Pulmonary artery endothelial cell (primary cell): ENCODE results near the gene MLYCD. TPM values are rescaled to one million over a fixed set of nuclear protein-coding genes. Genes with fewer than 3 reads are reported as not detected.
A peak's percentile ranks its signal among the peaks of the same experiment; 100 is the strongest.

ENCODE experiments used
- DNase-seq: peaks from one replicate; pipeline ENCODE4 v3.0.0-alpha.2; 2011; ENCODE audit warnings: low read depth, low spot score
- total RNA-seq: library from RNA; depleted of rRNA; stranded (reverse); fragments of >200 nt; gene quantifications from 2 replicates; pipeline ENCODE4 v1.2.3, GENCODE V29; 2014

MLYCD gene
- total RNA-seq, 1 donor from 2014 or later, result 2.2 TPM

- DNase-seq, result peak; percentile 30
Measured at GRCh38 chr16:83954577-83955016, 55.7 kb downstream of the MLYCD start.

GRCh38 chr16:83955218-83956130, 56.6 kb downstream of the MLYCD start:
- DNase-seq, result no peak

GRCh38 chr16:83956336-83957289, 57.7 kb downstream of the MLYCD start:
- DNase-seq, result peak; percentile 37

DNA sequence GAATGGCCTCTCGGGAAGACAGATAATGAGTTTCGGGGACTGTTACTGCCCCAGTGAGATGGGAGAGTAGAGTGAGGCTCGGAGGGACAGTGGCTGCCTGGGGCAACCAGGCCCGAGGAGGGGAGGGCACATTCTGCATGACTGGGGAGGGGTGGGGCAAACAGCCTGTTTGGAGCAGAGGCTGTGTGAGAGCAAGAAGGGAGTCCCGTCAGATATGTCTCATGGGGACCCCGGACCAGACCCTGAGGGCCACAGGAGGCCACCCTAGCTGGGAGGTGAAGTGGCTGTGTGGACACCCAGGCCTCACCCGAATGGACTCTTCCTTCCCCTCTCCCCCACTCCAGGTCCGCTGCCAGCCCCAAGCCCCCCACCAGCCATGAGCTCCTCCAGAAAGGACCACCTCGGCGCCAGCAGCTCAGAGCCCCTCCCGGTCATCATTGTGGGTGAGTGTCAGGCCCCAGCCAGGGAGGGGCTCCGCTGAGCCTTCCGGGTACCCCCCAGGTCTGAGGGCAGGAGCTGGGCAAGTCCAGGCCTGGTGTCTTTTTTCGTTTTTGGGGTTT, 58.5 kb downstream of the MLYCD start:
- DNase-seq, result no peak

DNA sequence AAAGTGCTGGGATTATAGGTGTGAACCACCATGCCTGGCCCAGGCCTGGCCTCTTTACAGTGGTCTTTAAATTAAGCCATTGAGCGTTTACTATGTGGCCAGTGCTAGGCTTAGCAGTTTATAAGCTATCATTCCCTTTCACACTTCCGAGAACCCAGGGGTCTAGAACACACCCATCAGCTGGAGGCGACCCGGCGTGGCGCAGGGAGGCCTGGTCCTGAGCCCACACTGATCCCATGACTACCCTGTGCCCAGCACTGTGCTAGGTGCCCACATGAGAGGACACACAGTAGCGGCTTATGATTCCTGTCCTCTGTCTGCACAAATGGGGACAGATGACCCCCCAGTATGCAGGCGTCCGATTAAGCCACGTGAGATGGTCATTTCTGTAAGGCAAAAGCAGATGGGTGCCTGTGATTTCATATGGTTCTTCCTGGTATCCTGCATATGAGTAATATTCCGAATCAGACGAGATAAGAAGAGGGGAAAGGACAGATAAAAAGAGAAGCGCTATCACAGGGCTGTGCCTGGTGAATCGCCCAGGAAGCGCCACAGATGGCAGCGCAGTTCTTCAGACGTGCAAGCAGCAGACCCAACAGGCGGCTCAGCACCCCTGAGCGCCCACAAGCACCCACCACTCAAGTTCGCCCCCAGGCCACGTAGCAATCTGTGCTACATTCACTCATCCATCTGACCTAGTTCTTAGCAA, 59.4 kb downstream of the MLYCD start:
- DNase-seq, result no peak

DNA sequence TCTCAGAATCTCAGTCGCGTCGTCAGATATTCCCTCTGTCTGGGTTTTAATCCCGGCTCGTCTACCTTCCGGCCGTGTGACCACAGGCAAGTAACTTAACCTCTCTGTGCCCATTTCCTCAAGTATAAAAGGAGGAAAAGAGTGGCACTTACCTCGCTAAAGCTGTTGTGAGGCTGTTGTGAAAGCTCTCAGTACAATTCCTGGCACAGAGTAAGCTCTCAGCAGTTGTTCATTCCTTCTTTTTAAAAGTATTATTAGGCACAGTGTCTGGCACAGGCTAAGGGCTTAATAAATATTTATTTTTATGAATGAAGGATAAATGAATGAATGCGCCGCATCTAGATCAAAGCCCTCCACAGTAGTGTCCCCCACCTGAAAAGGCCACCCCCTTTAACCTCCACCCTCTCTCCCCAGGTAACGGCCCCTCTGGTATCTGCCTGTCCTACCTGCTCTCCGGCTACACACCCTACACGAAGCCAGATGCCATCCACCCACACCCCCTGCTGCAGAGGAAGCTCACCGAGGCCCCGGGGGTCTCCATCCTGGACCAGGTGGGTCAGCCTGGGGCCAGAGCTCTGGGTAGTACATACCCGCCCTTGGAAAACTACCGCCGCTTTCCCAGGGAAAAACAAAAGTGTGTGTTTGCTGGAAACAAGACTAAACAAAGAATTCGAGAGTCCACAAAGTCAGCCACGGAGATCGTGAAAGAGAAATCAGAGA, 60.1 kb downstream of the MLYCD start:
- no peak for DNase-seq

GRCh38 chr16:83959656-83960434, 60.9 kb downstream of the MLYCD start:
- no peak for DNase-seq

DNA sequence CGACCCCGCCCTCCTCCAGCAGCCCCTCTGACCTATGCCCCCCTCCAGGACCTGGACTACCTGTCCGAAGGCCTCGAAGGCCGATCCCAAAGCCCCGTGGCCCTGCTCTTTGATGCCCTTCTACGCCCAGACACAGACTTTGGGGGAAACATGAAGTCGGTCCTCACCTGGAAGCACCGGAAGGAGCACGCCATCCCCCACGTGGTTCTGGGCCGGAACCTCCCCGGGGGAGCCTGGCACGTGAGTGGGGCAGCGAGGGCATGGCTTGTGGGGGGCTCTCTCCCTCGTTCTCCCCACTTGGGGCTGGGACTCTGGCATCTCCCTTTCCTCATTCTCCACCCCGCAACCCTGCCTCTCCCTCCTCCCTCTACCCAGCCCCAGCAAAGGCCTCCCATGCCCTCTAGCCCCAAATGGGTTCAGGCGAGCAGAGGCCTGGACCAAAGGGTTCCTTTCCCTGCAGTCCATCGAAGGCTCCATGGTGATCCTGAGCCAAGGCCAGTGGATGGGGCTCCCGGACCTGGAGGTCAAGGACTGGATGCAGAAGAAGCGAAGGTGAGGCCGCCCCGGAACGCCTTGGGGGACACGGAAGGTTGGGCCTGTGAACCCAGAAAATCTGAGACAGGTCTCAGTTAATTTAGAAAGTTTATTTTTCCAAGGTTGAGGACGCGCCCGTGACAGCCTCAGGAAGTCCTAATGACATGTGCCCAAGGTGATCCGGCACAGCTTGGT, 61.8 kb downstream of the MLYCD start:
- no peak for DNase-seq

DNA sequence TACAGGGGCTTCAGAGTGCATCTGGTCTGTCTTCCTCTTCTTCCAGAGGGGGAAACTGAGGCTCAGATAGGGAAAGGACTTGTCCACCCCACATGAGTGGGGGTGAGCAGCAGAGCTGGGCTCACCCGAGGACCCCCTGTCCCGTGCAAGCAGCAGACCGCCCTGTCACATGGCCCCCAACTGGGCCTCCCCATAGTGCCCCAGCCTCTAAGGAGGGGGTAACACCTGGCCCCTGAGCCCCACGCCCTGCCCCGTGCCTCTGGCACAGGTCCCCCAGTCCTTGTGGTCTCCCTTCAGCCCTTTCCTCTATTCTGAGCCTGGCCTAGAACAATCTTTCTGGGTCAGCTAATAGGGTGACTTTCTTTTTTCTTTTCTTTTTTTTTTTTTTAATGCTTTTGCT, 62.7 kb downstream of the MLYCD start:
- no peak for DNase-seq

- no peak for DNase-seq
Measured at GRCh38 chr16:83963277-83964119, 64.6 kb downstream of the MLYCD start.

- no peak for DNase-seq
Measured at GRCh38 chr16:83964684-83965443, 65.9 kb downstream of the MLYCD start.

DNA sequence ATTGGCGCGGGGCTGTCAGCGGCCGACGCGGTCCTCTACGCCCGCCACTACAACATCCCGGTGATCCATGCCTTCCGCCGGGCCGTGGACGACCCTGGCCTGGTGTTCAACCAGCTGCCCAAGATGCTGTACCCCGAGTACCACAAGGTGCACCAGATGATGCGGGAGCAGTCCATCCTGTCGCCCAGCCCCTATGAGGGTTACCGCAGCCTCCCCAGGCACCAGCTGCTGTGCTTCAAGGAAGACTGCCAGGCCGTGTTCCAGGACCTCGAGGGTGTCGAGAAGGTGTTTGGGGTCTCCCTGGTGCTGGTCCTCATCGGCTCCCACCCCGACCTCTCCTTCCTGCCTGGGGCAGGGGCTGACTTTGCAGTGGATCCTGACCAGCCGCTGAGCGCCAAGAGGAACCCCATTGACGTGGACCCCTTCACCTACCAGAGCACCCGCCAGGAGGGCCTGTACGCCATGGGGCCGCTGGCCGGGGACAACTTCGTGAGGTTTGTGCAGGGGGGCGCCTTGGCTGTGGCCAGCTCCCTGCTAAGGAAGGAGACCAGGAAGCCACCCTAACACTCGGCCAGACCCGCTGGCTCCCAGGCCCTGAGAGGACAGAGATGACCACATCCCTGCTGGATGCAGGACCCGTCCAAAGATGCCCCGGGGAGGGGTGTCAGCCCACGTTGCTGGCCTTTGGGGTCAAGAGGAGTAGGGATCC, 66.7 kb downstream of the MLYCD start:
- DNase-seq, result no peak

GRCh38 chr16:83966153-83966696, 67.3 kb downstream of the MLYCD start:
- no peak for DNase-seq

DNA sequence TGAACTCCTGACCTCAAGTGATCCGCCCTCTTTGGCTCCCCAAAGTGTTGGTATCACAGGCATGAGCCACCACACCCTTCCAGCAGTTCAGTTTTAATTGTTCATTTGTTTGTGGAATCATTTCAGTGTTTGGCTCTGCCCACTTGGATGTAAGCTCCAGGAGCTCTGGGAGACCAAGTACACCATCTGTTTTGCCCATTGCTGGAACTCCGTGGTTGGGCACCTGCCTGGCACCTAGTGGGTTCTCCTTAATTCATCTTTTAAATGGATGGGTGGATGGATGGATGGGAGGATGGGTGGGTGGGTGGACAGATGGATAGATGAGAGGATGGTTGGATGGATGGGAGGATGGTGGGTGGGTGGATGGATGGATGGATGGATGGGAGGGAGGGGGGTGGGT, 68.2 kb downstream of the MLYCD start:
- no peak for DNase-seq

DNA sequence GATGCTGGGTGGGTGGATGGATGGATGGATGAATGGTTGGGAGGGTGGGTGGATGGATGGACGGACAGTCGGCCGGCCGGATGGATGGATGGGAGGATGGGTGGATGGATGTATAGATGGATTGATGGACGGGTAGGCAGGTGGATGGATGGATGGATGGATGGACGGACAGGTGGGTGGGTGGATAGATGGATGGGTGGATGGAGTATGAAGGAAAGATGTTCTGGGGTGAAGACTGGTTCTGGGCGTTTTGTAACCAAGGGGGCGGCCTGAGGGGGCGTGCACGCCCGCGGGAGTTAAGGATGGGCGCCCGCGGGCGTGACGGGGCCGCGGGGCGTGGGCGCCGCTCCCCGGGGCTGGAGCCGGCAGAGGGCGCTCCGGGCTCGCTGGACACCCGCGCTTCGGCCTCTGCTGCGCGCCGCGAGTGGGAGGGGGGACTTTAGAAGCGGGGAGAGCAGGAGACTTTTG, 69.0 kb downstream of the MLYCD start, which contains the start of gene NECAB2:
Gene NECAB2, plus strand, starts transcription at position 407 of the 468 bp plus-strand sequence. CDS start 405 bp downstream, outside the sequence.
- DNase-seq, result no peak

DNA sequence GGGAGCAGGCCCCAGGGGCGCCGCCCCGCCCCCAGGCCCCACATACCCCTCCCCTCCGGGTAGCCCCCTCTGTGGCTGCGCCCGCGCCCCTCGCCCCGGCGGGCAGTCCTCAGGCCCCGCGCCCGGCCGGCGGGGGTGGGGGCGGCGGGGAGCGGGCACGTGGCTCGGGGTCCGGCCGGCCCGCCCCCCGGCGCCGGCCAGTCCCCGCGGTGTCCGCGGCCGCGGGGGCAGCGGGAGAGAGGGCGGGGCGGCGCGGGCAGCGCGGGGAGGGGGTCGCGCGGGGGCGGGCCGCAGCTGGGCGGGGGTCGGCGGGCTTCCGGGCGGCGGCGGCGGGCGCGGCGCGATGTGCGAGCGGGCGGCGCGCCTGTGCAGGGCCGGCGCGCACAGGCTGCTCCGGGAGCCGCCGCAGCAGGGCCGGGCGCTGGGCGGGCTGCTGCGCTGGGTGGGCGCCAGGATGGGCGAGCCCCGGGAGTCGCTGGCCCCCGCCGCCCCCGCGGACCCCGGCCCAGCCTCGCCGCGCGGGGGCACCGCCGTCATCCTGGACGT, 69.5 kb downstream of the MLYCD start:
- DNase-seq, result no peak
